Thyroid gland (tissue), 4 donors: Measurements from ENCODE around the gene NMNAT1. TPM values are rescaled to one million over a fixed set of nuclear protein-coding genes. Genes with fewer than 3 reads are reported as not detected.
"Not testable (repeated sequence)": the region's sequence is repeated elsewhere in the genome, so short reads cannot be mapped to it uniquely, and the experiment has no call there.

Source experiments
- DNase-seq, 2 donors: peaks; one replicate each; pipeline ENCODE4 v3.0.0-alpha.2; 2019
- H3K27ac ChIP-seq, 3 donors: fragments of 200-600 bp; sonication (generic); 1 replicate in 2 of 3; 2 replicates in 1 of 3; pipeline ENCODE4 v1.5.1; 2016 to 2019; ENCODE audit warnings: mild to moderate bottlenecking in 1 of 3, moderate library complexity in 1 of 3
- H3K27me3 ChIP-seq: fragments of 200-600 bp; sonication (generic); one replicate; pipeline ENCODE4 v1.5.1; 2019
- H3K36me3 ChIP-seq, 2 donors: fragments of 200-600 bp; sonication (generic); one replicate each; pipeline ENCODE4 v1.5.1; 2016 to 2019
- H3K4me1 ChIP-seq, 2 donors: fragments of 200-600 bp; sonication (generic); one replicate each; pipeline ENCODE4 v1.5.1; 2017 to 2019
- H3K4me3 ChIP-seq, 3 donors: fragments of 200-600 bp; sonication (generic); replicated peaks in 1 of 3; 1 replicate in 2 of 3; 2 replicates in 1 of 3; pipeline ENCODE4 v1.5.1; 2016; ENCODE audit warnings: mild to moderate bottlenecking in 1 of 3
- H3K9me3 ChIP-seq: fragments of 200-600 bp; sonication (generic); one replicate; pipeline ENCODE4 v1.5.1; 2017
- CTCF ChIP-seq, 6 experiments: fragments of 200-600 bp in 3 of 6; fragments of 450-650 bp in 3 of 6; sonication (generic) in 3 of 6; IDR thresholded peaks; one replicate each; pipeline ENCODE4 v1.5.1; 2016 to 2019; ENCODE audit warnings: antibody characterized with exemption in 6 of 6, mild to moderate bottlenecking in 2 of 6, inconsistent platforms in 1 of 6, moderate library complexity in 1 of 6
- POLR2A ChIP-seq, 2 donors: fragments of 450-650 bp; IDR thresholded peaks; one replicate each; pipeline ENCODE4 v1.6.1; 2017; ENCODE audit warnings: antibody characterized with exemption in 2 of 2, mild to moderate bottlenecking in 2 of 2, moderate library complexity in 1 of 2
- WGBS, 2 donors: methylation state at CpG; one replicate each; pipeline ENCODE4 v1.1.5; 2017; 5-methylcytosine and 5-hydroxymethylcytosine counted together
- intact Hi-C: fragments of 100-400 bp; cut with DNase I; formaldehyde crosslinking; loops from one replicate; pipeline ENCODE4 v1.15.1; 2023
- total RNA-seq, 4 donors: library from RNA; depleted of rRNA; stranded (reverse); fragments of >200 nt; gene quantifications; one replicate each; pipeline ENCODE4 v1.2.3, GENCODE V29; 2016

NMNAT1 gene
- total RNA-seq, 4 donors from 2014 or later: 10.7 to 18.4 (median 14.7) TPM

- H3K27ac ChIP-seq: peak overlapping the region in 2 of 3 donors; percentile 31 to 41
- no peak for DNase-seq
- no peaks in the 10 kb centered on the region for H3K9me3 ChIP-seq
- H3K4me1 ChIP-seq: peaks cover 0 to 21% of the 10 kb centered on the region in 2 donors
- H3K36me3 ChIP-seq: no peaks in the 10 kb centered on the region
- no peak overlapping the region for H3K4me3 ChIP-seq
- 75 to 83% methylated on average over 7 of the region's 7 CpGs for WGBS, 2 donors
- intact Hi-C loops: no loop called here
- TF ChIP-seq CTCF (IDR thresholded peaks at IDR 0.05) (no peak), POLR2A (IDR thresholded peaks at IDR 0.05) (no peak)
- no peaks in the 10 kb centered on the region for H3K27me3 ChIP-seq
Observed at GRCh38 chr1:9993561-9994075, 50.3 kb downstream of the NMNAT1 start.

- Histone ChIP-seq H3K4me3 (peak within 1 kb of the TSS; percentile 44 to 77 (median 48)), H3K9me3 (no peaks in the 10 kb centered on the region), H3K27ac (peak within 1 kb of the TSS in 1 of 3 donors; percentile 50), H3K4me1 (peaks cover 0 to 6% of the 10 kb centered on the region in 2 donors), H3K36me3 (no peaks in the 10 kb centered on the region), H3K27me3 (no peaks in the 10 kb centered on the region)
- 19 to 34% methylated on average over 15 to 29 of the region's 71 CpGs for WGBS, 2 donors
- DNase-seq: peak; percentile 39 to 46
- intact Hi-C loops: no loop called here
- TF ChIP-seq POLR2A (IDR thresholded peaks at IDR 0.05): peak in 1 of 2 donors; percentile 28
- no peak for TF ChIP-seq CTCF (IDR thresholded peaks at IDR 0.05)
Observed at GRCh38 chr1:9996624-9997582, 53.6 kb downstream of the NMNAT1 start, which contains the start of gene RBP7. RBP7 (plus strand) TSS chr1:9997228; CDS start chr1:9997259, 31 bp downstream.

GRCh38 chr1:10001016-10001665 lies 57.9 kb downstream of the NMNAT1 start:
- intact Hi-C loops: no loop called here
- 92 to 95% methylated on average over 8 of the region's 8 CpGs for WGBS, 2 donors

GRCh38 chr1:10005248-10005647 lies 62.0 kb downstream of the NMNAT1 start:
- DNase-seq, H3K36me3 ChIP-seq, H3K4me3 ChIP-seq, H3K27me3 ChIP-seq, intact Hi-C loops, H3K9me3 ChIP-seq, H3K27ac ChIP-seq: not testable (repeated sequence)
- WGBS, 2 donors: 91 to 94% methylated on average over 8 of the region's 8 CpGs
- H3K4me1 ChIP-seq: peaks cover 4 to 17% of the 10 kb centered on the region in 2 donors

More at GRCh38 chr1:10001016-10001665, 57.9 kb downstream of the NMNAT1 start:
- Histone ChIP-seq H3K4me1 (peaks cover 0 to 6% of the 10 kb centered on the region in 2 donors), H3K36me3 (no peaks in the 10 kb centered on the region), H3K9me3 (no peaks in the 10 kb centered on the region), H3K27ac (no peak overlapping the region), H3K4me3 (no peak overlapping the region), H3K27me3 (no peaks in the 10 kb centered on the region)
- no peak for DNase-seq
- TF ChIP-seq POLR2A (IDR thresholded peaks at IDR 0.05) (no peak), CTCF (IDR thresholded peaks at IDR 0.05) (no peak)

GRCh38 chr1:10007169-10007568 lies 63.9 kb downstream of the NMNAT1 start:
- peak; percentile 56 to 71 for DNase-seq
- Histone ChIP-seq H3K4me3 (no peak overlapping the region), H3K9me3 (no peaks in the 10 kb centered on the region), H3K4me1 (peaks cover 4 to 17% of the 10 kb centered on the region in 2 donors), H3K36me3 (no peaks in the 10 kb centered on the region), H3K27me3 (no peaks in the 10 kb centered on the region), H3K27ac (peak overlapping the region in 2 of 3 donors; percentile 2 to 19)
- intact Hi-C loops: no loop called here
- TF ChIP-seq CTCF (IDR thresholded peaks at IDR 0.05) (no peak), POLR2A (IDR thresholded peaks at IDR 0.05) (no peak)
- WGBS, 2 donors: 54 to 58% methylated on average over 4 of the region's 4 CpGs
